HepG2 (cell line): Measurements from ENCODE around the gene METTL4. TPM values are rescaled to one million over a fixed set of nuclear protein-coding genes. Genes with fewer than 3 reads are reported as not detected.

Experiments
- ATAC-seq: fragments of 200-7000 bp; cut with Tn5 transposase; 3 replicates; pipeline ENCODE4 v1.9.1; 2020; ENCODE audit warnings: mild to moderate bottlenecking, moderate library complexity
- BruUV-seq: library from RNA; stranded (reverse); fragments of 400-500 nt; replicated peaks from 2 replicates; lab custom pipeline; 2021; lab: Mats Ljungman, UMichigan
- CTCF ChIA-PET: fragments of 300-600 bp; formaldehyde crosslinking; extraction: SDS; loops from one replicate; lab custom pipeline; 2021; ENCODE audit warnings: low total read pairs, inconsistent platforms, low intra/inter-chr PET ratio; lab: Yijun Ruan, JAX
- POLR2A ChIA-PET: fragments of 350-600 bp; sonication (Branson Sonifier 250); formaldehyde crosslinking; loops from one replicate; lab custom pipeline; 2020; ENCODE audit warnings: antibody characterized with exemption, inconsistent platforms; lab: Yijun Ruan, JAX
- DNase-seq: peaks from one replicate; pipeline ENCODE4 v3.0.0-alpha.2; 2015; ENCODE audit warnings: low spot score
- FAIRE-seq: peaks from 3 replicates; lab custom pipeline; 2011; peaks lifted over from hg19 to GRCh38; lab: Jason Lieb, UNC
- H2AFZ ChIP-seq: one replicate; pipeline ENCODE4 v1.6.1; 2011; ENCODE audit warnings: low read length, inconsistent platforms
- H3K27ac ChIP-seq: fragments of 300-600 bp; 3 replicates; pipeline ENCODE4 v1.8.0; 2011; ENCODE audit warnings: mixed run types, mild to moderate bottlenecking, mixed read lengths, low read length, inconsistent platforms; ENCODE audit not compliant: insufficient read depth; ENCODE audit errors: extremely low read length
- H3K27me3 ChIP-seq, 2 experiments: fragments of 200-600 bp in 1 of 2; 2 replicates in 1 of 2; 3 replicates in 1 of 2; pipeline versions ENCODE4 v1.6.0 to v1.8.0; 2011; ENCODE audit warnings: low read length in 2 of 2, mild to moderate bottlenecking in 2 of 2, moderate library complexity in 2 of 2, inconsistent platforms in 1 of 2; ENCODE audit not compliant: insufficient read depth in 2 of 2, control insufficient read depth in 1 of 2
- H3K36me3 ChIP-seq, 2 experiments: fragments of 200-600 bp in 1 of 2; replicated peaks in 1 of 2; 2 replicates in 1 of 2; 3 replicates in 1 of 2; pipeline versions ENCODE4 v1.5.1 to v1.8.0; 2011; ENCODE audit warnings: low read length in 2 of 2, inconsistent platforms in 1 of 2; ENCODE audit not compliant: insufficient read depth in 2 of 2, control insufficient read depth in 1 of 2
- H3K4me1 ChIP-seq: 2 replicates; pipeline ENCODE4 v1.5.1; 2012; ENCODE audit warnings: low read length, inconsistent platforms; ENCODE audit not compliant: insufficient read depth
- H3K4me2 ChIP-seq: 2 replicates; pipeline ENCODE4 v1.6.0; 2011; ENCODE audit warnings: low read depth, low read length, inconsistent platforms
- H3K4me3 ChIP-seq, 3 experiments: fragments of 200-600 bp in 1 of 3; sonication (generic), shearing (Covaris generic) in 1 of 3; replicated peaks in 1 of 3; 2 replicates each; pipeline ENCODE4 v1.5.1; 2011 to 2016; ENCODE audit warnings: low read length in 3 of 3, inconsistent platforms in 2 of 3, low read depth in 2 of 3, mild to moderate bottlenecking in 2 of 3, control low read depth in 1 of 3, mixed read lengths in 1 of 3; ENCODE audit not compliant: insufficient read depth in 1 of 3
- H3K79me2 ChIP-seq: one replicate; pipeline ENCODE4 v1.6.1; 2011; ENCODE audit warnings: low read length, inconsistent platforms; ENCODE audit not compliant: insufficient read depth
- H3K9ac ChIP-seq: 2 replicates; pipeline ENCODE4 v1.6.0; 2011; ENCODE audit warnings: mild to moderate bottlenecking, low read depth, low read length, inconsistent platforms; ENCODE audit not compliant: insufficient read depth
- H3K9me3 ChIP-seq: 2 replicates; pipeline ENCODE4 v1.5.1; 2012; ENCODE audit warnings: mild to moderate bottlenecking, low read length
- H4K20me1 ChIP-seq: 2 replicates; pipeline ENCODE4 v1.6.0; 2011; ENCODE audit warnings: inconsistent platforms, mild to moderate bottlenecking, low read length, moderate library complexity; ENCODE audit not compliant: insufficient read depth
- FOXP4 ChIP-seq: sonication (generic); formaldehyde crosslinking; IDR thresholded peaks from 2 replicates; pipeline ENCODE4 v1.4.0; 2020; ENCODE audit warnings: missing genetic modification reagents
- HOMEZ ChIP-seq: IDR thresholded peaks from 2 replicates; pipeline ENCODE4 v1.6.1; 2016; ENCODE audit warnings: low read depth
- KLF11 ChIP-seq: IDR thresholded peaks from 2 replicates; pipeline ENCODE4 v1.6.1; 2016; ENCODE audit warnings: missing compliant biosample characterization
- MTERF4 ChIP-seq: sonication (generic); formaldehyde crosslinking; IDR thresholded peaks from 2 replicates; pipeline ENCODE4 v1.8.0; 2023; ENCODE audit warnings: mild to moderate bottlenecking, missing genetic modification reagents
- POLR2A ChIP-seq, 2 experiments: IDR thresholded peaks; 2 replicates each; pipeline ENCODE4 v1.6.1; 2011; ENCODE audit warnings: low read depth in 2 of 2, low read length in 2 of 2, mild to moderate bottlenecking in 1 of 2, moderate library complexity in 1 of 2; ENCODE audit not compliant: insufficient read depth in 1 of 2
- PRDM4 ChIP-seq: sonication (generic); formaldehyde crosslinking; IDR thresholded peaks from 2 replicates; pipeline ENCODE4 v1.9.0; 2021; ENCODE audit warnings: missing genetic modification reagents, borderline replicate concordance
- RARG ChIP-seq: sonication (generic); formaldehyde crosslinking; IDR thresholded peaks from 2 replicates; pipeline ENCODE4 v1.4.0; 2020; ENCODE audit warnings: low read depth, mild to moderate bottlenecking, missing genetic modification reagents
- STAT5B ChIP-seq: sonication (generic); formaldehyde crosslinking; IDR thresholded peaks from 2 replicates; pipeline ENCODE4 v1.4.0; 2020; ENCODE audit warnings: missing genetic modification reagents
- YEATS2 ChIP-seq: sonication (generic); formaldehyde crosslinking; IDR thresholded peaks from 2 replicates; pipeline ENCODE4 v1.4.0; 2020; ENCODE audit warnings: missing genetic modification reagents, borderline replicate concordance
- ZBTB20 ChIP-seq: sonication (generic); formaldehyde crosslinking; IDR thresholded peaks from 2 replicates; pipeline ENCODE4 v1.8.1; 2023; ENCODE audit warnings: missing genetic modification reagents, low read depth, mild to moderate bottlenecking, borderline replicate concordance
- WGBS: methylation state at CpG from one replicate; pipeline ENCODE4 v1.1.6; 2017; ENCODE audit warnings: low lambda C conversion rate; 5-methylcytosine and 5-hydroxymethylcytosine counted together
- in situ Hi-C: cut with HindIII; loops from 2 replicates; pipeline ENCODE4 v1.10.0; 2017; ENCODE audit warnings: low pct_unique_long_range_greater_than_20kb; ENCODE audit not compliant: extremely low pct_ligation_motif_present
- intact Hi-C: fragments of 100-400 bp; cut with micrococcal nuclease; formaldehyde crosslinking; loops from one replicate; pipeline ENCODE4 v1.10.0; 2022; ENCODE audit not compliant: unreplicated experiment
- polyA plus RNA-seq, 8 experiments: library from polyadenylated mRNA; depleted of rRNA in 3 of 8; stranded (reverse) in 7 of 8; unstranded in 1 of 8; fragments of >200 nt; fragmentation: Illumina TruSeq in 4 of 8; extraction: Trizol in 4 of 8; gene quantifications; 2 replicates each; pipeline versions ENCODE4 v1.2.1 to v1.2.3, GENCODE V29; 2011 to 2016; ENCODE audit warnings: low read depth in 4 of 8, missing spikeins in 1 of 8, mixed read lengths in 1 of 8; ENCODE audit not compliant: insufficient read depth in 1 of 8
- total RNA-seq, 5 experiments: library from RNA; depleted of rRNA; stranded (reverse); fragments of >200 nt; fragmentation: Illumina TruSeq; extraction: Trizol; gene quantifications; 2 replicates each; pipeline ENCODE4 v1.2.3, GENCODE V29; 2016; ENCODE audit warnings: low read depth in 1 of 5

METTL4 gene
- total and polyA plus RNA-seq, 2 of the 13 experiments (the other 11 are each of a cell fraction or from before 2014, with no cell fraction given) = 6.8 to 8.1 TPM

- BruUV-seq = no TSS peak
- POLR2A ChIA-PET = no interaction called here
- Histone ChIP-seq H3K4me1 (no peaks in the 10 kb centered on the region), H3K4me3 (no peak overlapping the region), H3K79me2 (no peaks in the 10 kb centered on the region), H3K9me3 (no peaks in the 10 kb centered on the region), H3K27ac (no peak overlapping the region), H3K9ac (no peak overlapping the region), H2AFZ (no peak overlapping the region), H3K27me3 (no peaks in the 10 kb centered on the region), H3K4me2 (no peak overlapping the region), H4K20me1 (no peaks in the 10 kb centered on the region), H3K36me3 (peaks cover 0 to 10% of the 10 kb centered on the region in 2 experiments; a peak in 1 of 5 replicates)
- WGBS = 97% methylated on average over 1 of the region's 1 CpG
- DNase-seq (no peak), ATAC-seq (no peak), FAIRE-seq (no peak)
- CTCF ChIA-PET = no interaction called here
- intact Hi-C loops = no loop called here
- in situ Hi-C loops = loop anchor here (25.0 kb wide), 1 partner anchor 1697 kb away; no protein-coding TSS in a partner anchor
- TF ChIP-seq HOMEZ (CRISPR knock-in tag) (no peak), PRDM4 (CRISPR knock-in tag) (no peak), MTERF4 (no peak), POLR2A (IDR thresholded peaks at IDR 0.05; ENCODE audit: insufficient read depth in 1 of 2, low read depth in 2 of 2, low read length in 2 of 2) (no peak), FOXP4 (CRISPR knock-in tag) (no peak), KLF11 (CRISPR knock-in tag) (no peak), RARG (no peak), ZBTB20 (CRISPR knock-in tag) (no peak), STAT5B (CRISPR knock-in tag) (no peak), YEATS2 (CRISPR knock-in tag) (no peak)
- TF ChIP-seq, all 625 proteins: peak for 0
Observed at GRCh38 chr18:2559249-2559648, 12.1 kb downstream of the METTL4 start.
